ENCODE measurements around the gene TBC1D2.

- TF ChIP-seq ATF6 (CRISPR knock-in tag; IDR thresholded peaks at IDR 0.05) (no peak), FOXJ3 (CRISPR knock-in tag; IDR thresholded peaks at IDR 0.05; ENCODE audit: borderline replicate concordance) (no peak), ATF2 (CRISPR knock-in tag; IDR thresholded peaks at IDR 0.05; ENCODE audit: borderline replicate concordance, low read depth) (no peak)
- TF ChIP-seq, protein P1, sequence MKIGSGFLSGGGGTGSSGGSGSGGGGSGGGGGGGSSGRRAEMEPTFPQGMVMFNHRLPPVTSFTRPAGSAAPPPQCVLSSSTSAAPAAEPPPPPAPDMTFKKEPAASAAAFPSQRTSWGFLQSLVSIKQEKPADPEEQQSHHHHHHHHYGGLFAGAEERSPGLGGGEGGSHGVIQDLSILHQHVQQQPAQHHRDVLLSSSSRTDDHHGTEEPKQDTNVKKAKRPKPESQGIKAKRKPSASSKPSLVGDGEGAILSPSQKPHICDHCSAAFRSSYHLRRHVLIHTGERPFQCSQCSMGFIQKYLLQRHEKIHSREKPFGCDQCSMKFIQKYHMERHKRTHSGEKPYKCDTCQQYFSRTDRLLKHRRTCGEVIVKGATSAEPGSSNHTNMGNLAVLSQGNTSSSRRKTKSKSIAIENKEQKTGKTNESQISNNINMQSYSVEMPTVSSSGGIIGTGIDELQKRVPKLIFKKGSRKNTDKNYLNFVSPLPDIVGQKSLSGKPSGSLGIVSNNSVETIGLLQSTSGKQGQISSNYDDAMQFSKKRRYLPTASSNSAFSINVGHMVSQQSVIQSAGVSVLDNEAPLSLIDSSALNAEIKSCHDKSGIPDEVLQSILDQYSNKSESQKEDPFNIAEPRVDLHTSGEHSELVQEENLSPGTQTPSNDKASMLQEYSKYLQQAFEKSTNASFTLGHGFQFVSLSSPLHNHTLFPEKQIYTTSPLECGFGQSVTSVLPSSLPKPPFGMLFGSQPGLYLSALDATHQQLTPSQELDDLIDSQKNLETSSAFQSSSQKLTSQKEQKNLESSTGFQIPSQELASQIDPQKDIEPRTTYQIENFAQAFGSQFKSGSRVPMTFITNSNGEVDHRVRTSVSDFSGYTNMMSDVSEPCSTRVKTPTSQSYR (CRISPR knock-in tag; IDR thresholded peaks at IDR 0.05): no peak
Measured at GRCh38 chr9:98210435-98210834, 45.0 kb downstream of the TBC1D2 start.

All from WTC11 (cell line).